Measurements from ENCODE around the gene ATP6V0E2.

ATP6V0E2 gene

GRCh38 chr7:149856583-149856982 is 17.2 kb upstream of the ATP6V0E2 start:
- no peak overlapping the region for H3K9ac ChIP-seq (ENCODE audit: low read length)
- DNase-seq: no peak
- no peak overlapping the region for H3K27ac ChIP-seq (ENCODE audit: low read length)

GRCh38 chr7:149859369-149859768 is 14.4 kb upstream of the ATP6V0E2 start:
- Histone ChIP-seq H3K4me1 (ENCODE audit: low read length) (no peaks in the 10 kb centered on the region), H3K9me2 (replicated peaks; ENCODE audit: insufficient read depth, low read length) (no peaks in the 10 kb centered on the region), H3F3A (ENCODE audit: insufficient read depth, low read length) (no peaks in the 10 kb centered on the region), H2AFZ (ENCODE audit: low read length) (no peak overlapping the region), H3K4me2 (ENCODE audit: low read depth, low read length) (no peak overlapping the region), H4K20me1 (ENCODE audit: insufficient read depth, low read length) (no peaks in the 10 kb centered on the region), H3K4me3 (ENCODE audit: low read length) (no peak overlapping the region), H3K9ac (ENCODE audit: low read length) (no peak overlapping the region), H3K36me3 (replicated peaks; ENCODE audit: insufficient read depth, low read length) (no peaks in the 10 kb centered on the region), H3K27me3 (replicated peaks; ENCODE audit: insufficient read depth, low read length) (no peaks in the 10 kb centered on the region), H3K27ac (ENCODE audit: low read length) (no peak overlapping the region), H3K9me3 (replicated peaks; ENCODE audit: insufficient read depth, low read length) (no peaks in the 10 kb centered on the region), H3K79me2 (ENCODE audit: low read length) (no peaks in the 10 kb centered on the region)
- no peak for DNase-seq
- TF ChIP-seq CTCF (IDR thresholded peaks at IDR 0.05; ENCODE audit: low read length): no peak
- TF ChIP-seq EZH2phosphoT487 (IDR thresholded peaks at IDR 0.05; ENCODE audit: low read length): no peak
- no peak for TF ChIP-seq EZH2 (optimal IDR thresholded peaks at IDR 0.05; ENCODE audit: low read depth, low read length)

More at GRCh38 chr7:149856583-149856982, 17.2 kb upstream of the ATP6V0E2 start:
- Histone ChIP-seq H2AFZ (ENCODE audit: low read length) (no peak overlapping the region), H3K9me2 (replicated peaks; ENCODE audit: insufficient read depth, low read length) (no peaks in the 10 kb centered on the region), H3K4me2 (ENCODE audit: low read depth, low read length) (no peak overlapping the region), H3K4me1 (ENCODE audit: low read length) (no peaks in the 10 kb centered on the region), H3K9me3 (replicated peaks; ENCODE audit: insufficient read depth, low read length) (no peaks in the 10 kb centered on the region), H3K36me3 (replicated peaks; ENCODE audit: insufficient read depth, low read length) (no peaks in the 10 kb centered on the region), H3K4me3 (ENCODE audit: low read length) (no peak overlapping the region), H4K20me1 (ENCODE audit: insufficient read depth, low read length) (no peaks in the 10 kb centered on the region), H3K79me2 (ENCODE audit: low read length) (no peaks in the 10 kb centered on the region), H3K27me3 (replicated peaks; ENCODE audit: insufficient read depth, low read length) (no peaks in the 10 kb centered on the region), H3F3A (ENCODE audit: insufficient read depth, low read length) (no peaks in the 10 kb centered on the region)
- TF ChIP-seq CTCF (IDR thresholded peaks at IDR 0.05; ENCODE audit: low read length): no peak
- TF ChIP-seq EZH2 (optimal IDR thresholded peaks at IDR 0.05; ENCODE audit: low read depth, low read length): no peak
- no peak for TF ChIP-seq EZH2phosphoT487 (IDR thresholded peaks at IDR 0.05; ENCODE audit: low read length)

- Histone ChIP-seq H3K79me2 (ENCODE audit: low read length) (no peaks in the 10 kb centered on the region), H3K27ac (ENCODE audit: low read length) (no peak overlapping the region), H4K20me1 (ENCODE audit: insufficient read depth, low read length) (no peaks in the 10 kb centered on the region), H3K4me3 (ENCODE audit: low read length) (no peak overlapping the region), H3K9me2 (replicated peaks; ENCODE audit: insufficient read depth, low read length) (no peaks in the 10 kb centered on the region), H2AFZ (ENCODE audit: low read length) (no peak overlapping the region), H3K36me3 (replicated peaks; ENCODE audit: insufficient read depth, low read length) (no peaks in the 10 kb centered on the region), H3K9me3 (replicated peaks; ENCODE audit: insufficient read depth, low read length) (no peaks in the 10 kb centered on the region), H3K4me1 (ENCODE audit: low read length) (no peaks in the 10 kb centered on the region), H3K9ac (ENCODE audit: low read length) (no peak overlapping the region), H3K27me3 (replicated peaks; ENCODE audit: insufficient read depth, low read length) (no peaks in the 10 kb centered on the region), H3F3A (ENCODE audit: insufficient read depth, low read length) (no peaks in the 10 kb centered on the region), H3K4me2 (ENCODE audit: low read depth, low read length) (no peak overlapping the region)
- DNase-seq: peak; percentile 35
- TF ChIP-seq EZH2phosphoT487 (IDR thresholded peaks at IDR 0.05; ENCODE audit: low read length) (no peak), EZH2 (optimal IDR thresholded peaks at IDR 0.05; ENCODE audit: low read depth, low read length) (no peak), CTCF (IDR thresholded peaks at IDR 0.05; ENCODE audit: low read length) (no peak)
These were observed 13.9 kb upstream of the ATP6V0E2 start for GRCh38 chr7:149859876-149860275.

Data from MM.1S (cell line).